ENCODE data around the gene COMMD3.
"Not testable (repeated sequence)": the region's sequence is repeated elsewhere in the genome, so short reads cannot be mapped to it uniquely, and the experiment has no call there.

Gene COMMD3

DNA sequence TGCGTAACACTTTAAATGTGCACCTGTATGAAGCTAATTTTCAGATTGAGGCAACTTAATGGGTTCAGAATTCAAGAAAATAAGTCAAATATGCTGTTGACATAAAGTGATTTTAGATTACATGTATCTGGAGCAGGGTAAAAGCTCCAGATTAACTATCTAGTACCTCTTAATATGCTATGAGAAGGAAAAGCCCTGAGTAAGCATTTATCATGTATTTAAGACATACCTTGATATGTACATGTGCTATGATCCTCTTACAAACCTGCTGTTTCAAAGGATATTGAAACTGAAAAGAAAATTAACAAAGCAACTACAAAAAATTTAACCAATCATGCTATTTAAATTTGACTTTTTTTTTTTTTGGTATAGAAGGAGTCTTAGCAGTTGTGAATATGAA lies 33.6 kb downstream of the COMMD3 start:
- H3K27me3 ChIP-seq (ENCODE audit: insufficient read depth, low read length, poor library complexity) = peaks cover 8% of the 10 kb centered on the region
- no peaks in the 10 kb centered on the region for H3K9me3 ChIP-seq (ENCODE audit: insufficient read depth, low read length, severe bottlenecking)
- TF ChIP-seq EZH2 (IDR thresholded peaks at IDR 0.05; ENCODE audit: borderline replicate concordance, low read depth, low read length, severe bottlenecking) = no peak
- TF ChIP-seq, protein P1, sequence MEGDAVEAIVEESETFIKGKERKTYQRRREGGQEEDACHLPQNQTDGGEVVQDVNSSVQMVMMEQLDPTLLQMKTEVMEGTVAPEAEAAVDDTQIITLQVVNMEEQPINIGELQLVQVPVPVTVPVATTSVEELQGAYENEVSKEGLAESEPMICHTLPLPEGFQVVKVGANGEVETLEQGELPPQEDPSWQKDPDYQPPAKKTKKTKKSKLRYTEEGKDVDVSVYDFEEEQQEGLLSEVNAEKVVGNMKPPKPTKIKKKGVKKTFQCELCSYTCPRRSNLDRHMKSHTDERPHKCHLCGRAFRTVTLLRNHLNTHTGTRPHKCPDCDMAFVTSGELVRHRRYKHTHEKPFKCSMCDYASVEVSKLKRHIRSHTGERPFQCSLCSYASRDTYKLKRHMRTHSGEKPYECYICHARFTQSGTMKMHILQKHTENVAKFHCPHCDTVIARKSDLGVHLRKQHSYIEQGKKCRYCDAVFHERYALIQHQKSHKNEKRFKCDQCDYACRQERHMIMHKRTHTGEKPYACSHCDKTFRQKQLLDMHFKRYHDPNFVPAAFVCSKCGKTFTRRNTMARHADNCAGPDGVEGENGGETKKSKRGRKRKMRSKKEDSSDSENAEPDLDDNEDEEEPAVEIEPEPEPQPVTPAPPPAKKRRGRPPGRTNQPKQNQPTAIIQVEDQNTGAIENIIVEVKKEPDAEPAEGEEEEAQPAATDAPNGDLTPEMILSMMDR (IDR thresholded peaks at IDR 0.05; ENCODE audit: borderline replicate concordance, extremely low read depth, low read length, poor library complexity, severe bottlenecking) = no peak
- H3K27ac ChIP-seq (ENCODE audit: low read length) = no peak overlapping the region
- H3K4me3 ChIP-seq (ENCODE audit: low read depth in 1 of 2, low read length in 2 of 2) = no peak overlapping the region
- no peaks in the 10 kb centered on the region for H3K79me2 ChIP-seq (ENCODE audit: insufficient read depth, low read length)
- H3K36me3 ChIP-seq (ENCODE audit: insufficient read depth, low read length) = no peaks in the 10 kb centered on the region
- ATAC-seq (ENCODE audit: insufficient read depth, low read depth) (no peak), DNase-seq (no peak)
- H3K4me2 ChIP-seq (ENCODE audit: insufficient read depth, low read length) = no peak overlapping the region
- no peaks in the 10 kb centered on the region for H3K4me1 ChIP-seq (ENCODE audit: insufficient read depth, low read length)
- no peak overlapping the region for H3K9ac ChIP-seq (ENCODE audit: low read depth, low read length)
- no peaks in the 10 kb centered on the region for H4K20me1 ChIP-seq (ENCODE audit: insufficient read depth, low read length)
- no peak overlapping the region for H2AFZ ChIP-seq (ENCODE audit: low read depth, low read length)

DNA sequence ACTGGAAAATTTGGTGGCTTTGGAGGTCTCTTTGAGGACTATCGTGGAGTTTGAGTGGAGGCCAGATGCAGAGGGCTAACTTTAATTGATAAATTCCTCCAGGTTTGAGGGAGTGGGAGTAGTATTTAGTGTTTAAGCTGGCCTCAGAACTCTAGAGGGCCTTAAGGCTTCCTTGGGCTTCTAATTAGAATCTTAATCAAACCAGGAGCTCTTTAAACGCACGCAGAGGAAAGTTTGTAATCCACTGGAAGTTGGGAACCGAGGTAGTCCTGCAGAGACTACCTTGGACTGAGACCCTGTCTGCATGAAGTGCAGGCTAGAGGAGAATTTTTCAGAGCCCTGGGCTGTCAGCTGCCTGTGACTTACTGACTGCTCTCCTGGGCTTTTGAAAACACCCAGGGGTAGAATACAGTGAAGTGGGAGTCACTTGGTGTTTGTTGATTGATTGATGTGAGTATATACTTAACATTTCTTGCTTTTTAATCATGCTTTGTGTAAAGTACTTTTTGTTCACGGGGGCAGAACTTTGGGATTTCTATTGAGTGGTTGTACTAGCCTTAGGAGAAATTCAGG lies 35.0 kb downstream of the COMMD3 start:
- TF ChIP-seq, protein P1 (IDR thresholded peaks at IDR 0.05; ENCODE audit: borderline replicate concordance, extremely low read depth, low read length, poor library complexity, severe bottlenecking) = no peak
- no peak for TF ChIP-seq EZH2 (IDR thresholded peaks at IDR 0.05; ENCODE audit: borderline replicate concordance, low read depth, low read length, severe bottlenecking)
- H3K79me2 ChIP-seq (ENCODE audit: insufficient read depth, low read length) = no peaks in the 10 kb centered on the region
- DNase-seq (no peak), ATAC-seq (ENCODE audit: insufficient read depth, low read depth) (no peak)
- H3K9me3 ChIP-seq (ENCODE audit: insufficient read depth, low read length, severe bottlenecking) = no peaks in the 10 kb centered on the region
- no peaks in the 10 kb centered on the region for H3K36me3 ChIP-seq (ENCODE audit: insufficient read depth, low read length)
- no peak overlapping the region for H3K4me2 ChIP-seq (ENCODE audit: insufficient read depth, low read length)
- no peak overlapping the region for H3K27ac ChIP-seq (ENCODE audit: low read length)
- no peak overlapping the region for H3K4me3 ChIP-seq (ENCODE audit: low read depth in 1 of 2, low read length in 2 of 2)
- H3K27me3 ChIP-seq (ENCODE audit: insufficient read depth, low read length, poor library complexity) = peaks cover 5% of the 10 kb centered on the region
- no peak overlapping the region for H3K9ac ChIP-seq (ENCODE audit: low read depth, low read length)
- no peak overlapping the region for H2AFZ ChIP-seq (ENCODE audit: low read depth, low read length)
- H4K20me1 ChIP-seq (ENCODE audit: insufficient read depth, low read length) = no peaks in the 10 kb centered on the region
- H3K4me1 ChIP-seq (ENCODE audit: insufficient read depth, low read length) = no peaks in the 10 kb centered on the region

DNA sequence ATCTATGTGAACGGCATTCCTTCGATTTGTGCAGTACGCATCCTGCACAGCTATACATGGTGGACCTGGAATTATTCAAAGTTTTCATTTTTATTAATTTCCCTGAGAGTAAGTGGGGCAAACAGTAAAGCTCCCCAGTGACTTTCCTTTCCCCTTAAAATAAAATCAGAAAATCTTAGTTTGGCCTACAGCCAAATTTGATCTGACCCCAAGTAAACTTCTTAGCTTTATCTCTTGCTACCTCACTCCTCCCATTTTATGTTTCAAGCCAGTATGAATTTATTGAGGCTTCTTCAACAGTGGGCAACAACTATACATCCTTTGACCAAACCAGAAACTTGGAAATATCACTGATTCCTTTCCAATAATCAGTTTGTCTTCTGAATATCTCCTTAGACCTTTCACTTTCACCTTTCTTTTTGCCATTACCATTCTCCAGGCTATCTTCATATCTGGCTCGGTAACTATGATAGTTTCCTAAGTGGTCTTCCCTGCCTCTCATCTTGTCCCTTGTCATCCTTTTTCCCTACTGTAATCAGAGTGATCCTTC lies 40.2 kb downstream of the COMMD3 start:
- H3K4me1 ChIP-seq (ENCODE audit: insufficient read depth, low read length) = no peaks in the 10 kb centered on the region
- no peak overlapping the region for H3K4me3 ChIP-seq (ENCODE audit: low read depth in 1 of 2, low read length in 2 of 2)
- H3K36me3 ChIP-seq (ENCODE audit: insufficient read depth, low read length) = no peaks in the 10 kb centered on the region
- TF ChIP-seq, protein P1 (IDR thresholded peaks at IDR 0.05; ENCODE audit: borderline replicate concordance, extremely low read depth, low read length, poor library complexity, severe bottlenecking) = no peak
- TF ChIP-seq EZH2 (IDR thresholded peaks at IDR 0.05; ENCODE audit: borderline replicate concordance, low read depth, low read length, severe bottlenecking) = no peak
- no peak for DNase-seq
- 0 out of 2 replicates have a peak overlapping the region, but pooled peaks have one; percentile 23 for H2AFZ ChIP-seq (ENCODE audit: low read depth, low read length)
- H3K79me2 ChIP-seq (ENCODE audit: insufficient read depth, low read length) = no peaks in the 10 kb centered on the region
- no peak overlapping the region for H3K27ac ChIP-seq (ENCODE audit: low read length)
- no peak overlapping the region for H3K9ac ChIP-seq (ENCODE audit: low read depth, low read length)
- no peaks in the 10 kb centered on the region for H3K27me3 ChIP-seq (ENCODE audit: insufficient read depth, low read length, poor library complexity)
- H3K9me3 ChIP-seq (ENCODE audit: insufficient read depth, low read length, severe bottlenecking) = no peaks in the 10 kb centered on the region
- H4K20me1 ChIP-seq (ENCODE audit: insufficient read depth, low read length) = no peaks in the 10 kb centered on the region
- no peak for ATAC-seq (ENCODE audit: insufficient read depth, low read depth)
- no peak overlapping the region for H3K4me2 ChIP-seq (ENCODE audit: insufficient read depth, low read length)

DNA sequence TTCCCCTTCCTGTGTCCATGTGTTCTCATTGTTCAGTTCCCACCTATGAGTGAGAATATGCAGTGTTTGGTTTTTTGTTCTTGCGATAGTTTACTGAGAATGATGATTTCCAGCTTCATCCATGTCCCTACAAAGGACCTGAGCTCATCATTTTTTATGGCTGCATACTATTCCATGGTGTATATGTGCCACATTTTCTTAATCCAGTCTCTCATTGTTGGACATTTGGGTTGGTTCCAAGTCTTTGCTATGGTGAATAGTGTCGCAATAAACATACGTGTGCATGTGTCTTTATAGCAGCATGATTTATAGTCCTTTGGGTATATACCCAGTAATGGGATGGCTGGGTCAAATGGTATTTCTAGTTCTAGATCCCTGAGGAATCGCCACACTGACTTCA lies 41.6 kb downstream of the COMMD3 start:
- not testable (repeated sequence) for H3K27ac ChIP-seq (ENCODE audit: low read length); ATAC-seq (ENCODE audit: insufficient read depth, low read depth); H3K9ac ChIP-seq (ENCODE audit: low read depth, low read length); H3K36me3 ChIP-seq (ENCODE audit: insufficient read depth, low read length); H3K4me2 ChIP-seq (ENCODE audit: insufficient read depth, low read length); H4K20me1 ChIP-seq (ENCODE audit: insufficient read depth, low read length); DNase-seq; H2AFZ ChIP-seq (ENCODE audit: low read depth, low read length); H3K79me2 ChIP-seq (ENCODE audit: insufficient read depth, low read length); H3K4me1 ChIP-seq (ENCODE audit: insufficient read depth, low read length); H3K9me3 ChIP-seq (ENCODE audit: insufficient read depth, low read length, severe bottlenecking); H3K27me3 ChIP-seq (ENCODE audit: insufficient read depth, low read length, poor library complexity); H3K4me3 ChIP-seq (ENCODE audit: low read depth in 1 of 2, low read length in 2 of 2)

Data from DND-41 (cell line).